Activated CD4-positive, CD25-positive, alpha-beta regulatory T cell treated with anti-CD3 and anti-CD28 coated beads, Interleukin-2, amount 50 U/mL, for 72 hours (primary cell): ENCODE results near the gene UPK1B.
"Not testable (repeated sequence)": the region's sequence is repeated elsewhere in the genome, so short reads cannot be mapped to it uniquely, and the experiment has no call there.

ENCODE experiments used
- DNase-seq: peaks from one replicate; pipeline ENCODE4 v3.0.0; 2021

The UPK1B gene

GRCh38 chr3:119227070-119227850, 53.9 kb downstream of the UPK1B start:
- no peak for DNase-seq

- DNase-seq: no peak
Observed at GRCh38 chr3:119228373-119229145, 55.2 kb downstream of the UPK1B start.

- no peak for DNase-seq
Observed at GRCh38 chr3:119229190-119229589, 55.8 kb downstream of the UPK1B start.

GRCh38 chr3:119230071-119230470, 56.7 kb downstream of the UPK1B start:
- DNase-seq: no peak

- DNase-seq: no peak
Observed at GRCh38 chr3:119230745-119231144, 57.3 kb downstream of the UPK1B start.

DNA sequence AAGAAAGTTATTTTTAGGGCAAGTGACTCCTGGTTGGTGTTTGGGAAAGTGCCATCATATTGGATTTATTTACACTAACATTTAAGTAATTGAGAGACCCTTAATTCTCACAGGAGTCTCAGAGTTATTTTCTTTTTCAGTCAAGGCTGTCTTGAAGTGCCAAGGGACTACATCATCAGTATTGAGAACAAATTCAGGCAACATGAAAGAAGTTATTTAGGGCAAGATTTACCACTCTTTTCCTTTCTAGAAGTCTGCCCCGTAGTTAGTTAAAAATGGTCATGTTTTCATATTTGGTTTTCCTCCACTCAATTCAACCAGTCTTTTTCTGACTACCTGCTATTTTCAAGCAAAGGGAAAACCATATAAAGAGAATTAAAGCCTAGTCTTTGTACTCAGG, 61.2 kb downstream of the UPK1B start:
- no peak for DNase-seq

DNA sequence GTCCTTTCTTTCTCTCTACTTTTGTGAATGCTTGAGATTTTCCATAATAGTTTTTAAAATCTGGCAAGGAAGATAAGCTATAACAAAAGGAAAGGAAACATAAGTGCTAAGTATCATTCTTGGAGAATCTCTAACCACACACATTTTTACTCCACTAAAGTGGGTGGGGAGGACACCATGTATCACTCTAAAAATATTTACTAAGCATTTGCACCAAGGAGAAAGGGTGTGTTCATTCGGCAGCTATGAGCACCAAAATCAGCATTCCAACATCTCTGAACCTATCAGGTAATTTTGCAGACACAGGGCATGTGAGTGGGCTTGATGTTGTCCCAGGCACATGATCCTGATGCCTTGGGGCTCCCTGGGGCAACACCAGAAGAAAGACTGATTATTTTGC, 61.8 kb downstream of the UPK1B start:
- no peak for DNase-seq

DNA sequence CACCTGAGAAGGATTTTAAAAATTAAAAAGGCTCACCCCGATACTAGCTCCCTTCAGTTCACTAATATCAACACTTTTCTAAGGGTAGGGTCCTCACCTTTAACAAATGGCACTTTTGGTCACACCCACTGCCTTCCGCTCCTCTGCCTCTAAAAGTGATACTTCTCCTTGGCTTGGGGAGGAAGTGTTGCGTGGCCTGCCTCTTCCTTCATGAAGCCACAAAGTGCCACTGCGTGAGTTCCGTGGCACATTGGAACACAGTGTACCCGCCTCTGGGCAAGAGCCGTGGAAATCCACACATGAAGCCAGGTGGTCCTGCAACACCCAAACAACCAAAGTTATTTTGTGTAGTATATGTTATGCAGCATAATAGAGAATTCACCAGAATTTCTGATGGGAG, 63.4 kb downstream of the UPK1B start:
- no peak for DNase-seq

- DNase-seq: no peak
Observed at GRCh38 chr3:119237299-119237698, 63.9 kb downstream of the UPK1B start.

DNA sequence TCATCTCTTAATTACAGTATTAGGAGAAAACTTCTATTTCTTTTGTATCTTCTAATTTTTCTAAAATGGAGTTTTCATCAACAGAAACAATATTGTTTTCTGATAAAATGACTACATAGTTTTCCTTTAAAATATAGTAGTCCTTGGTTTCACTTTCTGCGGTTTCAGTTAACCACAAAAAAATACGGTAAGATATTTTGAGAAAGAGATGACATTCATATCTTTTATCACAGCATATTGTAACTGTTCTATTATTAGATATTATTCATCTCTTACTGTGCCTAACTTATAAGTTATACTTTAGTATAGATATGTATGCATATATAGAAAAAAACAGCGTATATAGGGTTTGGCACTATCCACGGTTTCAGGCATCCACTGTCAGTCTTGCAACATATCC, 65.0 kb downstream of the UPK1B start:
- DNase-seq: no peak

DNA sequence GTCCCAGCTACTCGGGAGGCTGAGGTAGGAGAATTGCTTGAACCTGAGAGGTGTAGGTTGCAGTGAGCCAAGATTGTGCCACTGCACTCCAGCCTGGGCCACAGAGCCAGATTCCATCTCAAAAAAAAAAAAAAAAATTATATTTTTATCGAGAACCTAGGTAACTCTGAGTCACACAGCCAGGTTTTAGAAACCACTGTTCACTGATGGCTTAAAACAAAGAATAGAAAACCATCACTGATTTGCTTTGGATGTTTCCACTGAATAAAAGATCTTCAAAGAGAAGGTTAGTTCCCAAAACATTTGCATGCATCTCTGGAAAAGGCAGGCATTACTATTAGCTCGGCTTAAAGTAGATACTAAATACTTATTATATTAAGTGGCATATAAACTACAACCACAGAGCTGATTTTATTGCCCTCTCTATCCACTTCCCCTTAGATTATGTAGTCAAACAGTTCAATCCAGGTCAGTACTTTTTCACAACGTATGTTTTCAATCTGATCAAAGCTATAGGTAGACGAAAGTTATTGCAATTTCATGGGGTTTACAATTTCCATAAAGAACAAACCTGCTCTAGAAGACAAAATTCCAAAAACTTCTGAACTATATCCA, 65.9 kb downstream of the UPK1B start:
- DNase-seq: no peak

DNA sequence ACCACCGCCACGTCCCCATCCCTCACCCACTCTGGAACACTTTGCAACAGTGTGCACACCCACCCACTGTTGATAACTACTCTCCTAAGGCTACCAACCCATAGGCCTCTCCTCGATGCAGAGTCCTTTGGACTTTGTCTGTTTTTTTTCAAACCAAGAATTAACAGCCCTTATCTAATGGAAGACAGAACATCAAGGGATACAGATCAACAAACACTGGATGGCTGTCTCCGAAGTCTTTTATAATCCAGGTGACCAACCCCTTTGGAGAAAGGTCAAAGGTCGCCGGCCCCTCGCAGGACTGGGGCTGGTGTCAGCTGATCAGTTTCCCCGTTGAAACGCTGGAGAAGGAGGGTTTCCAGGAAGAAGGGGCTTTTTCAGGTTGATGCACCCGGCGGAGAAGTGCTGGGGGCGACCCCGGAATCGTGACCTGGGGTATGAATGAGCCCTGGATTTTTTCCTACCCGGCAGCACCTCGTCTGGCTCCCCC, 66.7 kb downstream of the UPK1B start:
- DNase-seq: no peak

DNA sequence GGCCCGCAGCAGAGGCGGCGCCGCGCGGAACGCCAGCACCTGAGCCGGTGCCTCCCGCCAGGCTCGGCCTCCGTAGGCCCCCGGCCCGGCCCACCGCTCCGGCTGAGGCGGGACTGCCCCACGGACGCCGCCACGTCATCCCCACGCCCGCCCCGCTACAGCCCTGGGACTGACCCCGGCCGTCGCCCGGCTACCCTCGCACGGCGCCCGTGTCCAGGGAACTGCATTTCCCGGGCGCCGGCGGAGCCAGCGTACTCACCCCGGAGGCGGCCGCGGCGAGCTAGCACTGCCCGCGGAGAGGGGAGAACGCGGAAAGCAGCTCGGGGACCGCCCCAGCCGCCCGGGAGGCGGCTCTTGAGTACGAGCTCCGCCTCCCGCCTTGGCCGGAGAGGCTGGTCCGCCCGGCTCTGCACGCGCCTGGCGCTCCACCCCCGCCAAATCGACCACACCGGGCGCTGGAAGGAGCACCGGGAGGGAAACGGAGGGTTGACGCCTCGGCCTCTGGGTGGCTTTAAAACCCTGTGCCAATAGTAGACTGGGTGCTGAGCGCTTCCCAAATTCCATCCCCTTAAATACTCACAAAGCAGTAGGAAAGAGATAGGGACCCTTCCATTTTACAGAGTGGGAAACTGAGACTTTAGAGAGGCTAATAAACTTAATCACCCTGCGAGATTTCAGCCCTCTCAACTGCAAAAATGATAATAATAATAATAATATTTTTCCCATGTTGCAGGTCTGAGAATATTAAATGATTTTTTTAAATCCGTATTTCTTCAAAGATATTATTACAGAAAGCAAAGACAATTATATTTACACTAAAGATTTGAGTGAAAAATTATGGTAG, 67.4 kb downstream of the UPK1B start, which contains the start of gene B4GALT4:
Gene B4GALT4 (minus strand): TSS at position 288 of the 844 bp plus-strand sequence. CDS start 10,779 bp downstream, outside the sequence.
- peak; percentile 74 for DNase-seq

GRCh38 chr3:119242387-119243057, 69.1 kb downstream of the UPK1B start:
- DNase-seq: not testable (repeated sequence)

- not testable (repeated sequence) for DNase-seq
Observed at GRCh38 chr3:119243058-119243529, 69.7 kb downstream of the UPK1B start.

DNA sequence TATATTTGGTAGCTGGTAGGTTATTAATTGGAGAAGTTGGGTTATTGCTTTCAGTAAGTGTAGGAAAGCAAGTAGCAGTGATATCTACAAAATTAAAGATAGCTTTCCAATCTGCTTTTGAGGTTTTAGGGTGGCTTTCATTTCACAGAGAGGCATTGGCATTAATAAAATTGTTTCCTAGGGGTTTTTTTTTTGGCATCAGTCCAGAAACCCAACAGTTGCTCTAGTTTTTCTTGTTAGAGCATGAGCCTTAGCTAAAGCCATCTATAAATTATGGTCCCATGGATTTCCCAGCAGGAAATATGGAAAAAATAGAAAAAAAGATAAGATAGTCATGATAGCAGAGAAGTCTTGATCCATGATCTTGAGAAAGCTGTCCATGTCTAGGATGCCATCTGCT, 70.3 kb downstream of the UPK1B start:
- no peak for DNase-seq

- DNase-seq: no peak
Observed at GRCh38 chr3:119245778-119246177, 72.4 kb downstream of the UPK1B start.
